Liver (tissue), 9 donors: ENCODE data around the gene RTL10. TPM values are rescaled to one million over a fixed set of nuclear protein-coding genes. Genes with fewer than 3 reads are reported as not detected.

Experiments used
- DNase-seq: peaks from one replicate; pipeline ENCODE4 v3.0.0-alpha.2; 2017; ENCODE audit warnings: low spot score
- H3K27ac ChIP-seq, 2 donors: one replicate each; pipeline ENCODE4 v1.7.0; 2013; ENCODE audit warnings: inconsistent platforms in 2 of 2, low read length in 2 of 2, control low read depth in 1 of 2, low read depth in 1 of 2, mild to moderate bottlenecking in 1 of 2
- H3K27me3 ChIP-seq, 4 donors: one replicate each; pipeline versions ENCODE4 v1.6.1 to v1.7.0; 2013; ENCODE audit warnings: low read length in 3 of 4, inconsistent platforms in 1 of 4, mild to moderate bottlenecking in 1 of 4, moderate library complexity in 1 of 4; ENCODE audit not compliant: control insufficient read depth in 4 of 4, insufficient read depth in 4 of 4
- H3K36me3 ChIP-seq, 4 donors: one replicate each; pipeline versions ENCODE4 v1.6.1 to v1.7.0; 2013; ENCODE audit warnings: low read length in 3 of 4, mild to moderate bottlenecking in 3 of 4, low read depth in 1 of 4, moderate library complexity in 1 of 4; ENCODE audit not compliant: control insufficient read depth in 4 of 4, insufficient read depth in 3 of 4
- H3K4me1 ChIP-seq, 4 donors: one replicate each; pipeline versions ENCODE4 v1.6.1 to v1.7.0; 2013; ENCODE audit warnings: low read length in 3 of 4, mild to moderate bottlenecking in 3 of 4, moderate library complexity in 1 of 4; ENCODE audit not compliant: control insufficient read depth in 4 of 4, insufficient read depth in 4 of 4
- H3K4me3 ChIP-seq, 3 donors: one replicate each; pipeline versions ENCODE4 v1.6.1 to v1.7.0; 2013; ENCODE audit warnings: low read length in 3 of 3, control low read depth in 1 of 3, low read depth in 1 of 3, mild to moderate bottlenecking in 1 of 3
- H3K9ac ChIP-seq, 2 donors: one replicate each; pipeline ENCODE4 v1.7.0; 2013; ENCODE audit warnings: low read length in 2 of 2, mild to moderate bottlenecking in 2 of 2, moderate library complexity in 2 of 2, control low read depth in 1 of 2, low read depth in 1 of 2
- H3K9me3 ChIP-seq, 4 donors: one replicate each; pipeline versions ENCODE4 v1.6.1 to v1.7.0; 2013; ENCODE audit warnings: low read length in 3 of 4; ENCODE audit not compliant: control insufficient read depth in 4 of 4
- ATF3 ChIP-seq: IDR thresholded peaks from 2 replicates; pipeline ENCODE4 v1.6.1; 2016; ENCODE audit warnings: antibody characterized with exemption
- CTCF ChIP-seq: fragments of 150-350 bp; IDR thresholded peaks from 2 replicates; pipeline ENCODE4 v1.5.1; 2017; ENCODE audit warnings: improper control_type of control experiment, low read depth, low read length; ENCODE audit not compliant: missing input control
- EGR1 ChIP-seq, 2 donors: IDR thresholded peaks; 2 replicates each; pipeline ENCODE4 v1.6.1; 2016 to 2018; ENCODE audit warnings: antibody characterized with exemption in 2 of 2, low read depth in 2 of 2
- FOXA2 ChIP-seq: IDR thresholded peaks from 2 replicates; pipeline ENCODE4 v1.6.1; 2016; ENCODE audit warnings: antibody characterized with exemption
- GABPA ChIP-seq, 2 donors: IDR thresholded peaks in 1 of 2; conservative IDR thresholded peaks in 1 of 2; 2 replicates each; pipeline ENCODE4 v1.6.1; 2016; ENCODE audit warnings: antibody characterized with exemption in 2 of 2, mild to moderate bottlenecking in 1 of 2, moderate library complexity in 1 of 2
- JUND ChIP-seq, 2 donors: IDR thresholded peaks; 2 replicates each; pipeline ENCODE4 v1.6.1; 2016; ENCODE audit warnings: antibody characterized with exemption in 2 of 2
- MAX ChIP-seq: IDR thresholded peaks from 2 replicates; pipeline ENCODE4 v1.6.1; 2016; ENCODE audit warnings: antibody characterized with exemption
- RXRA ChIP-seq, 2 donors: IDR thresholded peaks; 2 replicates each; pipeline ENCODE4 v1.6.1; 2017 to 2018; ENCODE audit warnings: antibody characterized with exemption in 2 of 2, mild to moderate bottlenecking in 1 of 2
- YY1 ChIP-seq: IDR thresholded peaks from 2 replicates; pipeline ENCODE4 v1.6.1; 2016; ENCODE audit warnings: antibody characterized with exemption, mild to moderate bottlenecking
- ZBTB33 ChIP-seq: IDR thresholded peaks from 2 replicates; pipeline ENCODE4 v1.6.1; 2016; ENCODE audit warnings: antibody characterized with exemption
- WGBS: extraction: QIAGEN DNeasy Blood & Tissue Kit; methylation state at CpG from one replicate; pipeline ENCODE4 v1.1.7; 2013; 5-methylcytosine and 5-hydroxymethylcytosine counted together
- polyA plus RNA-seq, 2 donors: library from polyadenylated mRNA; stranded (reverse) in 1 of 2; unstranded in 1 of 2; fragments of 200-250 nt in 1 of 2; fragments of >200 nt in 1 of 2; fragmentation: Nextera tagmentation in 1 of 2; extraction: Ambion mirVana in 1 of 2; gene quantifications; one replicate each; pipeline versions ENCODE4 v1.2.1 to v1.2.3, GENCODE V29; 2013 to 2015
- total RNA-seq, 2 donors: library from RNA; depleted of rRNA; stranded (reverse); fragments of >200 nt; gene quantifications; one replicate each; pipeline ENCODE4 v1.2.3, GENCODE V29; 2014
- donor health status: healthy.
- donor health status: healthy.
- donor health status: healthy.
- donor health status: healthy.
- donor health status: healthy.

The RTL10 gene
- total and polyA plus RNA-seq, 4 donors: 4.2 to 8.3 (median 7.4) TPM

- Histone ChIP-seq H3K9me3 (no peaks in the 10 kb centered on the region), H3K27ac (no peak overlapping the region), H3K27me3 (no peaks in the 10 kb centered on the region), H3K4me3 (no peak overlapping the region), H3K9ac (no peak overlapping the region), H3K36me3 (peaks cover 0 to 12% (median 2%) of the 10 kb centered on the region in 4 donors), H3K4me1 (no peaks in the 10 kb centered on the region)
- TF ChIP-seq JUND (IDR thresholded peaks at IDR 0.05): no peak
- no peak for DNase-seq
- WGBS: 90% methylated on average over 15 of the region's 15 CpGs
Measured at GRCh38 chr22:19885841-19886592, 31.3 kb upstream of the RTL10 start.

GRCh38 chr22:19884954-19885751 is 30.5 kb upstream of the RTL10 start:
- WGBS: 93% methylated on average over 26 of the region's 26 CpGs
- no peak overlapping the region for H3K9ac ChIP-seq
- H3K27ac ChIP-seq: no peak overlapping the region
- no peaks in the 10 kb centered on the region for H3K9me3 ChIP-seq
- no peak overlapping the region for H3K4me3 ChIP-seq
- TF ChIP-seq ZBTB33: no peak
- no peak for TF ChIP-seq EGR1 (IDR thresholded peaks at IDR 0.05; ENCODE audit: low read depth in 2 of 2)
- no peak for TF ChIP-seq ATF3
- no peak for TF ChIP-seq YY1
- no peak for TF ChIP-seq GABPA (IDR thresholded peaks at IDR 0.05 in 1 of 2, conservative IDR thresholded peaks at IDR 0.05 in 1 of 2)
- no peak for TF ChIP-seq JUND (IDR thresholded peaks at IDR 0.05)
- TF ChIP-seq RXRA (IDR thresholded peaks at IDR 0.05): no peak
- no peak for TF ChIP-seq MAX
- no peak for TF ChIP-seq CTCF
- no peak for TF ChIP-seq FOXA2
- H3K4me1 ChIP-seq: no peaks in the 10 kb centered on the region
- DNase-seq: no peak
- no peaks in the 10 kb centered on the region for H3K27me3 ChIP-seq
- H3K36me3 ChIP-seq: peaks cover 0 to 12% (median 2%) of the 10 kb centered on the region in 4 donors
